Stomach (tissue), 9 donors: Measurements from ENCODE around the gene EIF6. TPM values are rescaled to one million over a fixed set of nuclear protein-coding genes. Genes with fewer than 3 reads are reported as not detected.

Source experiments
- DNase-seq, 2 donors: peaks; one replicate each; pipeline versions ENCODE4 v3.0.0 to v3.0.0-alpha.2; 2013 to 2019
- H3K27ac ChIP-seq, 5 donors: fragments of 200-600 bp in 4 of 5; sonication (generic) in 4 of 5; one replicate each; pipeline ENCODE4 v1.5.1; 2013 to 2019; ENCODE audit warnings: mild to moderate bottlenecking in 1 of 5, moderate library complexity in 1 of 5
- H3K27me3 ChIP-seq, 3 donors: fragments of 200-600 bp; sonication (generic); one replicate each; pipeline ENCODE4 v1.5.1; 2017 to 2019; ENCODE audit warnings: mixed run types in 1 of 3
- H3K36me3 ChIP-seq, 4 donors: fragments of 200-600 bp; sonication (generic); 1 replicate in 3 of 4; 2 replicates in 1 of 4; pipeline ENCODE4 v1.5.1; 2016 to 2019
- H3K4me1 ChIP-seq, 4 donors: fragments of 200-600 bp; sonication (generic); one replicate each; pipeline ENCODE4 v1.5.1; 2016 to 2019
- H3K4me3 ChIP-seq, 4 donors: fragments of 200-600 bp; sonication (generic) in 3 of 4; one replicate each; pipeline ENCODE4 v1.5.1; 2016 to 2019; ENCODE audit warnings: mild to moderate bottlenecking in 1 of 4
- H3K9me3 ChIP-seq, 4 donors: fragments of 200-600 bp; sonication (generic); one replicate each; pipeline ENCODE4 v1.5.1; 2016 to 2019
- CTCF ChIP-seq, 7 experiments: fragments of 450-650 bp in 4 of 7; fragments of 200-600 bp in 3 of 7; sonication (generic) in 3 of 7; IDR thresholded peaks; one replicate each; pipeline ENCODE4 v1.5.1; 2016 to 2019; ENCODE audit warnings: antibody characterized with exemption in 7 of 7, control low read depth in 2 of 7, mild to moderate bottlenecking in 1 of 7
- EP300 ChIP-seq: sonication (generic); formaldehyde crosslinking; IDR thresholded peaks from one replicate; pipeline ENCODE4 v1.6.1; 2017; ENCODE audit warnings: antibody characterized with exemption
- POLR2A ChIP-seq, 4 donors: fragments of 450-650 bp; IDR thresholded peaks; one replicate each; pipeline ENCODE4 v1.6.1; 2016; ENCODE audit warnings: antibody characterized with exemption in 4 of 4, control low read depth in 2 of 4, mild to moderate bottlenecking in 1 of 4, moderate library complexity in 1 of 4
- POLR2AphosphoS5 ChIP-seq, 3 donors: sonication (generic); formaldehyde crosslinking; IDR thresholded peaks; one replicate each; pipeline ENCODE4 v1.6.1; 2016; ENCODE audit warnings: antibody characterized with exemption in 3 of 3
- WGBS, 5 donors: extraction: QIAGEN DNeasy Blood & Tissue Kit in 3 of 5; methylation state at CpG; one replicate each; pipeline versions ENCODE4 v1.1.5 to v1.1.7; 2013 to 2018; 5-methylcytosine and 5-hydroxymethylcytosine counted together
- intact Hi-C: fragments of 100-400 bp; cut with DNase I; formaldehyde crosslinking; loops from one replicate; pipeline ENCODE4 v1.15.1; 2023; ENCODE audit warnings: low total_unique reads
- polyA plus RNA-seq, 3 donors: library from polyadenylated mRNA; stranded (reverse); fragments of 200-250 nt; gene quantifications; one replicate each; pipeline ENCODE4 v1.2.3, GENCODE V29; 2013
- total RNA-seq, 5 donors: library from RNA; depleted of rRNA; stranded (reverse); fragments of >200 nt; gene quantifications; one replicate each; pipeline versions ENCODE4 v1.1.0 to v1.2.3, GENCODE V29; 2014 to 2016
- donor health status: healthy with polysubstance abuse.
- donor health status: Bipolar disorder and iron deficiency.
- donor health status: healthy.

The EIF6 gene
- total and polyA plus RNA-seq, 8 donors: 16.3 to 163 (median 99.1) TPM

- Histone ChIP-seq H3K36me3 (peaks cover 0 to 7% (median 4%) of the 10 kb centered on the region in 4 donors), H3K27ac (peak overlapping the region in 1 of 5 donors; percentile 82), H3K9me3 (no peaks in the 10 kb centered on the region), H3K27me3 (no peaks in the 10 kb centered on the region), H3K4me1 (peaks cover 30 to 58% (median 45%) of the 10 kb centered on the region in 4 donors), H3K4me3 (no peak overlapping the region)
- intact Hi-C loops: loop anchor here (5.0 kb wide), 1 partner anchor 135 kb away; the partner anchor contains the start of gene GDF5
- WGBS, 5 donors: 32 to 69% (median 49%) methylated on average over 6 of the region's 6 CpGs
- no peak for DNase-seq
- no peak for TF ChIP-seq POLR2AphosphoS5 (IDR thresholded peaks at IDR 0.05)
- TF ChIP-seq POLR2A (IDR thresholded peaks at IDR 0.05): no peak
- no peak for TF ChIP-seq CTCF (IDR thresholded peaks at IDR 0.05)
- no peak for TF ChIP-seq EP300
Measured at GRCh38 chr20:35302421-35303335, 18.1 kb upstream of the EIF6 start.

GRCh38 chr20:35301426-35301825 lies 16.9 kb upstream of the EIF6 start:
- Histone ChIP-seq H3K27ac (no peak overlapping the region), H3K9me3 (no peaks in the 10 kb centered on the region), H3K4me1 (peaks cover 18 to 46% (median 33%) of the 10 kb centered on the region in 4 donors), H3K27me3 (peaks cover 0 to 3% (median 1%) of the 10 kb centered on the region in 3 donors), H3K36me3 (peaks cover 0 to 6% (median 4%) of the 10 kb centered on the region in 4 donors), H3K4me3 (no peak overlapping the region)
- intact Hi-C loops: loop anchor here (5.0 kb wide), 1 partner anchor 136 kb away; the partner anchor contains the start of gene GDF5
- WGBS, 5 donors: 80 to 93% (median 90%) methylated on average over 2 of the region's 2 CpGs
- no peak for DNase-seq
- TF ChIP-seq POLR2A (IDR thresholded peaks at IDR 0.05) (no peak), CTCF (IDR thresholded peaks at IDR 0.05) (no peak), EP300 (no peak), POLR2AphosphoS5 (IDR thresholded peaks at IDR 0.05) (no peak)

- H3K4me1 ChIP-seq: peaks cover 11 to 38% (median 25%) of the 10 kb centered on the region in 4 donors
- TF ChIP-seq POLR2AphosphoS5 (IDR thresholded peaks at IDR 0.05): no peak
- TF ChIP-seq CTCF (IDR thresholded peaks at IDR 0.05): no peak
- TF ChIP-seq POLR2A (IDR thresholded peaks at IDR 0.05): no peak
- no peak for TF ChIP-seq EP300
- intact Hi-C loops: loop anchor here (5.0 kb wide), 1 partner anchor 137 kb away; the partner anchor contains the start of gene GDF5
Measured at GRCh38 chr20:35300469-35301262, 16.1 kb upstream of the EIF6 start.

GRCh38 chr20:35299780-35300179 lies 15.2 kb upstream of the EIF6 start:
- DNase-seq: no peak
- Histone ChIP-seq H3K36me3 (no peaks in the 10 kb centered on the region), H3K4me3 (no peak overlapping the region), H3K27me3 (peaks cover 0 to 18% (median 8%) of the 10 kb centered on the region in 3 donors), H3K4me1 (peaks cover 11 to 29% (median 22%) of the 10 kb centered on the region in 4 donors), H3K27ac (no peak overlapping the region), H3K9me3 (no peaks in the 10 kb centered on the region)
- WGBS, 5 donors: 78 to 84% (median 78%) methylated on average over 4 of the region's 4 CpGs
- intact Hi-C loops: loop anchor here (5.0 kb wide), 1 partner anchor 138 kb away; the partner anchor contains the start of gene GDF5
- no peak for TF ChIP-seq POLR2AphosphoS5 (IDR thresholded peaks at IDR 0.05)
- no peak for TF ChIP-seq EP300
- TF ChIP-seq CTCF (IDR thresholded peaks at IDR 0.05): no peak

More at GRCh38 chr20:35300469-35301262, 16.1 kb upstream of the EIF6 start:
- H3K27me3 ChIP-seq: peaks cover 0 to 10% (median 8%) of the 10 kb centered on the region in 3 donors
- DNase-seq: no peak
- no peaks in the 10 kb centered on the region for H3K9me3 ChIP-seq
- no peak overlapping the region for H3K27ac ChIP-seq
- no peak overlapping the region for H3K4me3 ChIP-seq
- 84 to 93% (median 90%) methylated on average over 4 of the region's 4 CpGs for WGBS, 5 donors
- peaks cover 0 to 3% (median 0%) of the 10 kb centered on the region in 4 donors for H3K36me3 ChIP-seq
